Amniotic epithelial cell (primary cell): ENCODE data around the gene C19orf18.
"Not testable (repeated sequence)": the region's sequence is repeated elsewhere in the genome, so short reads cannot be mapped to it uniquely, and the experiment has no call there.

Experiments used
- DNase-seq: peaks from one replicate; pipeline ENCODE4 v3.0.0-alpha.2; 2010; ENCODE audit warnings: low read depth

The C19orf18 gene

GRCh38 chr19:57974434-57974833 lies at the start of gene C19orf18:
Gene C19orf18 (minus strand): TSS chr19:57974534. CDS start chr19:57974432, 102 bp downstream.
- no peak for DNase-seq

- DNase-seq, result no peak
Measured at GRCh38 chr19:58022283-58022660, 47.9 kb upstream of the C19orf18 start.

- peak; percentile 30 for DNase-seq
Measured at GRCh38 chr19:58021541-58022282, 47.4 kb upstream of the C19orf18 start.

GRCh38 chr19:58020129-58020528 lies 45.8 kb upstream of the C19orf18 start:
- no peak for DNase-seq

- DNase-seq, result no peak
Measured at GRCh38 chr19:58014141-58014540, 39.8 kb upstream of the C19orf18 start.

GRCh38 chr19:58010507-58010906 lies 36.2 kb upstream of the C19orf18 start:
- DNase-seq, result no peak

- DNase-seq, result peak; percentile 59
Measured at GRCh38 chr19:58009666-58010301, 35.5 kb upstream of the C19orf18 start.

- no peak for DNase-seq
Measured at GRCh38 chr19:58009301-58009665, 34.9 kb upstream of the C19orf18 start.

- not testable (repeated sequence) for DNase-seq
Measured at GRCh38 chr19:58008877-58009276, 34.5 kb upstream of the C19orf18 start.

- no peak for DNase-seq
Measured at GRCh38 chr19:58007285-58007684, 33.0 kb upstream of the C19orf18 start.

- peak; percentile 17 for DNase-seq
Measured at GRCh38 chr19:58003174-58003828, 29.0 kb upstream of the C19orf18 start.

- peak; percentile 86 for DNase-seq
Measured at GRCh38 chr19:58002384-58003173, 28.2 kb upstream of the C19orf18 start, which contains the start of gene ZNF606. Gene ZNF606 (minus strand): TSS chr19:58002820. CDS start chr19:58001319, 1,501 bp downstream.

GRCh38 chr19:58001895-58002369 lies 27.6 kb upstream of the C19orf18 start:
- DNase-seq, result peak; percentile 19

- DNase-seq, result no peak
Measured at GRCh38 chr19:58000677-58001076, 26.3 kb upstream of the C19orf18 start.

- DNase-seq, result peak; percentile 36
Measured at GRCh38 chr19:57992841-57993240, 18.5 kb upstream of the C19orf18 start.

GRCh38 chr19:57978586-57979289 lies 4.4 kb upstream of the C19orf18 start:
- peak; percentile 30 for DNase-seq

GRCh38 chr19:57964761-57965160 lies 9.6 kb downstream of the C19orf18 start:
- no peak for DNase-seq

GRCh38 chr19:57961785-57962184 lies 12.5 kb downstream of the C19orf18 start:
- no peak for DNase-seq

- DNase-seq, result no peak
Measured at GRCh38 chr19:57954996-57955395, 19.3 kb downstream of the C19orf18 start.

GRCh38 chr19:57949702-57950101 lies 24.6 kb downstream of the C19orf18 start:
- DNase-seq, result no peak

GRCh38 chr19:57949296-57949695 lies 25.0 kb downstream of the C19orf18 start:
- DNase-seq, result no peak
